Upper lobe of right lung (tissue), 1 donor: ENCODE measurements around the gene DLG5. TPM values are rescaled to one million over a fixed set of nuclear protein-coding genes. Genes with fewer than 3 reads are reported as not detected.

ENCODE experiments used
- ATAC-seq: fragments of 200-7000 bp; cut with Tn5 transposase; one replicate; pipeline ENCODE4 v1.9.1; 2020; ENCODE audit warnings: mild to moderate bottlenecking, moderate library complexity
- DNase-seq: peaks from one replicate; pipeline ENCODE4 v3.0.0-alpha.2; 2020
- H3K27ac ChIP-seq: fragments of 200-600 bp; one replicate; pipeline ENCODE4 v1.8.0; 2022
- H3K27me3 ChIP-seq: fragments of 200-600 bp; one replicate; pipeline ENCODE4 v1.8.0; 2022; ENCODE audit warnings: mild to moderate bottlenecking
- H3K36me3 ChIP-seq: fragments of 200-600 bp; one replicate; pipeline ENCODE4 v1.8.0; 2022
- H3K4me1 ChIP-seq: fragments of 200-600 bp; one replicate; pipeline ENCODE4 v1.8.0; 2022
- H3K4me3 ChIP-seq: fragments of 200-600 bp; one replicate; pipeline ENCODE4 v1.8.0; 2022; ENCODE audit warnings: mild to moderate bottlenecking
- H3K9me3 ChIP-seq: fragments of 200-600 bp; one replicate; pipeline ENCODE4 v1.8.0; 2022
- intact Hi-C: fragments of 100-400 bp; cut with DNase I; formaldehyde crosslinking; loops from one replicate; pipeline ENCODE4 v1.11.0; 2022
- total RNA-seq: library from RNA; stranded (reverse); fragmentation: NEBNext Ultra II Directional; extraction: Animal tissue kit (Norgen Biotek cat#: 25700); gene quantifications from one replicate; pipeline ENCODE4 v1.2.1, GENCODE V29; 2021
- TF ChIP-seq, protein P1 (sequence below): fragments of 200-600 bp; IDR thresholded peaks from one replicate; pipeline ENCODE4 v1.8.0; 2022; ENCODE audit warnings: antibody characterized with exemption
- donor health status: DM: no; HTN: yes; CAD: no; lungs with severe emphysema.

DLG5 gene
- total RNA-seq, 1 donor from 2014 or later, result 19.3 TPM

DNA sequence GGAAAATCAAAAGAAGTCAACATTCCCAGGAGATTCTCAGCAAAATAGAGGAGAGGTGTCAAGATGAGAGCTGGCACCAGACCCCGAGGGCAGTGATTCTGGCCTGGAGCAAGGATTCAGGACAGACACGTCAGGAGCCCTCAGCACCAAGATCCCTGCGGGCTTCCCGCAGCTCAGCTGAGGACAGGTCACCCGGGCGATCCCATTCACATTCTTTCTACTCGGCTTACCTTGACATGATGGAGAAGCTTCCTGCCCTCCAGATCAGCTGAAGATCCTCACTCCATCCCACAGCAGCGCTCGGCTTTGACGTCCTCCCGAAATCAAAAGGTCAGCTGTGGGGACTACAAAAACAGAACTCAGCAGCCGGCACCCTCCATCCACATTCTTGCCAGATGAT lies 139.1 kb downstream of the DLG5 start:
- H3K9me3 ChIP-seq, result no peaks in the 10 kb centered on the region
- ATAC-seq (no peak), DNase-seq (no peak)
- H3K27ac ChIP-seq, result no peak overlapping the region
- H3K4me1 ChIP-seq, result no peaks in the 10 kb centered on the region
- TF ChIP-seq, protein P1, sequence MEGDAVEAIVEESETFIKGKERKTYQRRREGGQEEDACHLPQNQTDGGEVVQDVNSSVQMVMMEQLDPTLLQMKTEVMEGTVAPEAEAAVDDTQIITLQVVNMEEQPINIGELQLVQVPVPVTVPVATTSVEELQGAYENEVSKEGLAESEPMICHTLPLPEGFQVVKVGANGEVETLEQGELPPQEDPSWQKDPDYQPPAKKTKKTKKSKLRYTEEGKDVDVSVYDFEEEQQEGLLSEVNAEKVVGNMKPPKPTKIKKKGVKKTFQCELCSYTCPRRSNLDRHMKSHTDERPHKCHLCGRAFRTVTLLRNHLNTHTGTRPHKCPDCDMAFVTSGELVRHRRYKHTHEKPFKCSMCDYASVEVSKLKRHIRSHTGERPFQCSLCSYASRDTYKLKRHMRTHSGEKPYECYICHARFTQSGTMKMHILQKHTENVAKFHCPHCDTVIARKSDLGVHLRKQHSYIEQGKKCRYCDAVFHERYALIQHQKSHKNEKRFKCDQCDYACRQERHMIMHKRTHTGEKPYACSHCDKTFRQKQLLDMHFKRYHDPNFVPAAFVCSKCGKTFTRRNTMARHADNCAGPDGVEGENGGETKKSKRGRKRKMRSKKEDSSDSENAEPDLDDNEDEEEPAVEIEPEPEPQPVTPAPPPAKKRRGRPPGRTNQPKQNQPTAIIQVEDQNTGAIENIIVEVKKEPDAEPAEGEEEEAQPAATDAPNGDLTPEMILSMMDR, result no peak
- peaks cover 12% of the 10 kb centered on the region for H3K36me3 ChIP-seq
- H3K4me3 ChIP-seq, result no peak overlapping the region
- intact Hi-C loops, result no loop called here
- no peaks in the 10 kb centered on the region for H3K27me3 ChIP-seq

DNA sequence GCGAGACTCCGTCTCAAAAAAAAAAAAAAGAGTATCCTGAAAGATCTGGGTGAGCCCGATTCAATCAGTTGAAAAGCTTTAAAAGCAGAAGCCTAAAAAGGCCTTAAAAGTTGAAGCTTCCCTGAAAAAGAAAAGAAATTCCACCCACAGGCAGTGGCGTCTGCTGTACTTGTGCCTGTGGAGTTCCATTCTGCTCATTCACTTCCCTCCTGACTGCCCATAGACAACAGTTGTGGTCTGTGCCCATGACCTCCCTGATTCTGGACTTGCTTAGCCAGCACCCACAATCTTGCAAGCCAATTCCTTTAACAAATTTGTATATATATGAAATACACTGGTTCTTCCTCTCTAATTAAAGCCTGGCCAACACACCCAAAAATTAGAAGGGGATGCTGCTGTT lies 141.7 kb downstream of the DLG5 start:
- Histone ChIP-seq H3K27me3 (no peaks in the 10 kb centered on the region), H3K4me3 (no peak overlapping the region), H3K27ac (no peak overlapping the region), H3K36me3 (peaks cover 6% of the 10 kb centered on the region), H3K4me1 (no peaks in the 10 kb centered on the region), H3K9me3 (no peaks in the 10 kb centered on the region)
- DNase-seq (peak; percentile 11), ATAC-seq (no peak)
- intact Hi-C loops, result no loop called here
- TF ChIP-seq, protein P1, result no peak

GRCh38 chr10:77782328-77783061 lies 144.1 kb downstream of the DLG5 start:
- Histone ChIP-seq H3K27ac (no peak overlapping the region), H3K36me3 (peaks cover 6% of the 10 kb centered on the region), H3K9me3 (peaks cover 2% of the 10 kb centered on the region), H3K4me1 (no peaks in the 10 kb centered on the region), H3K27me3 (no peaks in the 10 kb centered on the region), H3K4me3 (no peak overlapping the region)
- ATAC-seq (no peak), DNase-seq (no peak)
- intact Hi-C loops, result no loop called here
- TF ChIP-seq, protein P1, result no peak

DNA sequence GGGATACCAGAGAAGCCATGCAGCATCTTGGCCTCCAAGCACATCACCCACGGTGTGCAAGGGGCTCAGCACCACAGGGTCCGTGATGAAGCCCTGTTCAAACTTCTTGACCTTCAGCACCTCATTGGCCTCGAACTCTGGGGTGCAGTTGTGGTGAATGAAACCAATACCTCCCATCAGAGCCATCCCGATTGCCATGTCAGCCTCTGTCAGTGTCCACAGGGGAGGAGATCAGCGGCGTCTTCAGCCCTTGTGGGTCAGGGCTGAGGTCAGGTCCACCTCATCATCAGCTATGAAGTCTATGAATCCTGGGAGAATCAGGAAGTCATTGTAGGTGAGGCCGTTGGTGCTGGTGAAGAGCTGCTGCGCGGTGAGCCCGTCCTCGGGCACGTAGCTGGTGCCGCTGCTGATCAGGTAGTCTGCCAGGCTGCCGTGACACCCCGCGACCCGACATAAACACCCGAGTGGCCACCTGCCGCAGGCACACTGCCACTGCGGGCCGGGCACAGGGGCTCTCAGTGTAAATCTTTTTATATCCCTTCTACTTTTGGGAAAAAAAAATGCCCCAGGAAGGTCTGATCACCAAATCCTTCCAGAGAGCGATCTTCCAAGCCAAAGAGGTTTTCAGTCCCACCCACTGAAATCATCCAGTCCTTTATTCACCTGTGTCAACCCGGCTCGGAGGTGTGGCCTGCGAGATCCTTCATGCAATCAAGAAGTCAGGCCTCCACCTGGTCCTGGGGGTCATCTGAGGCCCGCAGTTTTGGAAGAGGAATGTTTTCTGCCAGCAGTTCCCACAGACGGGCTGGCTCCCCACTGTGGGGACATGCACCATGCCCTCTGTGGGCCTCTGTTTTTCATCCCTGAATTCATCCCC lies 144.9 kb downstream of the DLG5 start:
- no peak overlapping the region for H3K4me3 ChIP-seq
- ATAC-seq (no peak), DNase-seq (no peak)
- TF ChIP-seq, protein P1, result no peak
- no peaks in the 10 kb centered on the region for H3K4me1 ChIP-seq
- intact Hi-C loops, result no loop called here
- peaks cover 6% of the 10 kb centered on the region for H3K36me3 ChIP-seq
- peaks cover 10% of the 10 kb centered on the region for H3K9me3 ChIP-seq
- H3K27me3 ChIP-seq, result no peaks in the 10 kb centered on the region
- H3K27ac ChIP-seq, result no peak overlapping the region

DNA sequence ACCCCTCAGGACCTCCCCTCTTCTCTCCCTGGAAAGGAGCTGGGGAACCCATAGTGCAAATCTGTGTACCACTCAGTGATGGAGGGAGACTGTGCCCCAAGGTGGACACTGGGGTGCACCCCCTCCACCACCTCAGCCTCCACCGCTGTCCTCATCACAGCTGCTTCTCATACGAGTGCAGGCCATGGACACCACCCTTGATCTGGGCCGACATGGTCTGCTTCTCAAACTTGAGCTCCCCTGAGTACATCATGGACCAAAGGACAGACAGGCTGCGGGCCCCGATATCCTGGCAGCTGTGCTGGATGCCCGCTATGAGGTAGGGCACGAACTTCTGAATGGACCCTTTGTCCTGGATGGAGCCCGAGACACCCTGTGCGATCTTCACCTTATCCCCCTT lies 146.4 kb downstream of the DLG5 start:
- H3K36me3 ChIP-seq, result peaks cover 6% of the 10 kb centered on the region
- intact Hi-C loops, result no loop called here
- H3K27me3 ChIP-seq, result no peaks in the 10 kb centered on the region
- no peaks in the 10 kb centered on the region for H3K4me1 ChIP-seq
- no peak overlapping the region for H3K4me3 ChIP-seq
- H3K27ac ChIP-seq, result no peak overlapping the region
- ATAC-seq (no peak), DNase-seq (no peak)
- TF ChIP-seq, protein P1, result no peak
- peaks cover 16% of the 10 kb centered on the region for H3K9me3 ChIP-seq
